ENCODE results near the gene SH3GLB1.
A peak's percentile ranks its signal among the peaks of the same experiment; 100 is the strongest.
"Not testable (repeated sequence)": the region's sequence is repeated elsewhere in the genome, so short reads cannot be mapped to it uniquely, and the experiment has no call there.

The SH3GLB1 gene

GRCh38 chr1:86704458-86704971, at the start of gene SH3GLB1:
Gene SH3GLB1, plus strand, starts transcription at chr1:86704576. Its CDS starts 324 bp downstream, at chr1:86704900.
- peak; percentile 76 to 91 (median 79) for DNase-seq (ENCODE audit: low read depth in 3 of 3)

- DNase-seq (ENCODE audit: low read depth in 3 of 3), result not testable (repeated sequence)
Observed at GRCh38 chr1:86658381-86658780, 46.0 kb upstream of the SH3GLB1 start.

- no peak for DNase-seq (ENCODE audit: low read depth in 3 of 3)
Observed at GRCh38 chr1:86666368-86666767, 38.0 kb upstream of the SH3GLB1 start.

- no peak for DNase-seq (ENCODE audit: low read depth in 3 of 3)
Observed at GRCh38 chr1:86687595-86687994, 16.8 kb upstream of the SH3GLB1 start.

- DNase-seq (ENCODE audit: low read depth in 3 of 3), result no peak
Observed at GRCh38 chr1:86692641-86693040, 11.7 kb upstream of the SH3GLB1 start.

- DNase-seq (ENCODE audit: low read depth in 3 of 3), result no peak
Observed at GRCh38 chr1:86695400-86695799, 9.0 kb upstream of the SH3GLB1 start.

GRCh38 chr1:86696522-86696921, 7.9 kb upstream of the SH3GLB1 start:
- no peak for DNase-seq (ENCODE audit: low read depth in 3 of 3)

GRCh38 chr1:86699186-86699585, 5.2 kb upstream of the SH3GLB1 start:
- DNase-seq (ENCODE audit: low read depth in 3 of 3), result no peak

GRCh38 chr1:86701731-86702130, 2.6 kb upstream of the SH3GLB1 start:
- no peak for DNase-seq (ENCODE audit: low read depth in 3 of 3)

GRCh38 chr1:86702954-86703494, 1.4 kb upstream of the SH3GLB1 start:
- not testable (repeated sequence) for DNase-seq (ENCODE audit: low read depth in 3 of 3)

GRCh38 chr1:86703696-86704457, 499 bp upstream of the SH3GLB1 start:
- DNase-seq (ENCODE audit: low read depth in 3 of 3), result peak in 2 of 3 experiments; percentile 26 to 43

GRCh38 chr1:86704972-86705664, 742 bp downstream of the SH3GLB1 start:
- peak in 1 of 3 experiments; percentile 3 for DNase-seq (ENCODE audit: low read depth in 3 of 3)

GRCh38 chr1:86705665-86705985, 1.2 kb downstream of the SH3GLB1 start:
- no peak for DNase-seq (ENCODE audit: low read depth in 3 of 3)

- no peak for DNase-seq (ENCODE audit: low read depth in 3 of 3)
Observed at GRCh38 chr1:86706018-86706635, 1.8 kb downstream of the SH3GLB1 start.

- no peak for DNase-seq (ENCODE audit: low read depth in 3 of 3)
Observed at GRCh38 chr1:86708920-86709319, 4.5 kb downstream of the SH3GLB1 start.

- DNase-seq (ENCODE audit: low read depth in 3 of 3), result no peak
Observed at GRCh38 chr1:86712088-86712860, 7.9 kb downstream of the SH3GLB1 start.

GRCh38 chr1:86713477-86713876, 9.1 kb downstream of the SH3GLB1 start:
- DNase-seq (ENCODE audit: low read depth in 3 of 3), result no peak

- no peak for DNase-seq (ENCODE audit: low read depth in 3 of 3)
Observed at GRCh38 chr1:86714159-86714558, 9.8 kb downstream of the SH3GLB1 start.

- DNase-seq (ENCODE audit: low read depth in 3 of 3), result no peak
Observed at GRCh38 chr1:86714561-86715244, 10.3 kb downstream of the SH3GLB1 start.

- DNase-seq (ENCODE audit: low read depth in 3 of 3), result no peak
Observed at GRCh38 chr1:86718786-86719185, 14.4 kb downstream of the SH3GLB1 start.

- DNase-seq (ENCODE audit: low read depth in 3 of 3), result no peak
Observed at GRCh38 chr1:86731416-86731815, 27.0 kb downstream of the SH3GLB1 start.

Measured in stimulated activated CD4-positive, alpha-beta T cell treated with anti-CD3 and anti-CD28 coated beads, TNF-alpha, amount 100 ng/mL, for 4 hours (primary cell).